ENCODE results near the gene FBXL20. TPM values are rescaled to one million over a fixed set of nuclear protein-coding genes. Genes with fewer than 3 reads are reported as not detected.

The FBXL20 gene
- polyA plus RNA-seq, 1 of the 3 experiments (the other 2 are of a cell fraction) = 2.2 TPM

GRCh38 chr17:39341541-39341940 is 59.9 kb downstream of the FBXL20 start:
- no peak overlapping the region for H3K4me3 ChIP-seq (ENCODE audit: low read depth in 2 of 2, low read length in 1 of 2)
- no peaks in the 10 kb centered on the region for H3K9me2 ChIP-seq
- H3K9ac ChIP-seq = no peak overlapping the region
- H2AFZ ChIP-seq (ENCODE audit: low read depth) = no peak overlapping the region
- no peaks in the 10 kb centered on the region for H4K20me1 ChIP-seq (ENCODE audit: insufficient read depth)
- no peak for DNase-seq
- no peaks in the 10 kb centered on the region for H3K9me3 ChIP-seq
- no peak overlapping the region for H3K4me2 ChIP-seq
- H3F3A ChIP-seq (replicated peaks; ENCODE audit: insufficient read depth) = peaks cover 6% of the 10 kb centered on the region
- peaks cover 4 to 11% of the 10 kb centered on the region in 2 experiments for H3K36me3 ChIP-seq (replicated peaks in 1 of 2; ENCODE audit: control insufficient read depth in 1 of 2, insufficient read depth in 2 of 2, low read length in 1 of 2)
- H3K4me1 ChIP-seq (ENCODE audit: control insufficient read depth in 1 of 2, insufficient read depth in 2 of 2, low read depth in 1 of 2, low read length in 1 of 2) = no peaks in the 10 kb centered on the region
- H3K79me2 ChIP-seq (ENCODE audit: insufficient read depth) = no peaks in the 10 kb centered on the region
- ChIA-PET POLR2A (no interaction called here), CTCF (interaction anchor here (1.1 kb wide), 1 partner anchor 11 kb away, joined by 3 read pairs; no protein-coding TSS in a partner anchor)
- no peak overlapping the region for H3K27ac ChIP-seq (ENCODE audit: low read depth in 2 of 2, low read length in 1 of 2)
- TF ChIP-seq USF2 (IDR thresholded peaks at IDR 0.05; ENCODE audit: borderline replicate concordance, low read depth, low read length) = no peak
- TF ChIP-seq EP300 (IDR thresholded peaks at IDR 0.05; ENCODE audit: borderline replicate concordance in 1 of 2, low read depth in 1 of 2, low read length in 1 of 2) = no peak
- no peak for TF ChIP-seq CHD2 (IDR thresholded peaks at IDR 0.05; ENCODE audit: low read length, partially characterized antibody)
- no peak for TF ChIP-seq MAX (IDR thresholded peaks at IDR 0.05; ENCODE audit: low read depth)
- no peak for TF ChIP-seq NFIC (IDR thresholded peaks at IDR 0.05; ENCODE audit: borderline replicate concordance)
- no peaks in the 10 kb centered on the region for H3K27me3 ChIP-seq (ENCODE audit: insufficient read depth)
- WGBS (ENCODE audit: low lambda C conversion rate) = 85% methylated on average over 3 of the region's 3 CpGs

GRCh38 chr17:39340731-39341130 is 60.7 kb downstream of the FBXL20 start:
- peaks cover 4 to 11% of the 10 kb centered on the region in 2 experiments for H3K36me3 ChIP-seq (replicated peaks in 1 of 2; ENCODE audit: control insufficient read depth in 1 of 2, insufficient read depth in 2 of 2, low read length in 1 of 2)
- H4K20me1 ChIP-seq (ENCODE audit: insufficient read depth) = no peaks in the 10 kb centered on the region
- no peak overlapping the region for H3K4me2 ChIP-seq
- no peaks in the 10 kb centered on the region for H3K9me2 ChIP-seq
- H3K27me3 ChIP-seq (ENCODE audit: insufficient read depth) = no peaks in the 10 kb centered on the region
- TF ChIP-seq EZH2phosphoT487 (IDR thresholded peaks at IDR 0.05; ENCODE audit: borderline replicate concordance, low read depth) (no peak), ZBTB33 (IDR thresholded peaks at IDR 0.05; ENCODE audit: borderline replicate concordance, low read depth) (no peak), NRF1 (IDR thresholded peaks at IDR 0.05; ENCODE audit: low read depth, low read length) (no peak), RXRA (IDR thresholded peaks at IDR 0.05; ENCODE audit: borderline replicate concordance, low read depth) (no peak), RAD21 (IDR thresholded peaks at IDR 0.05; ENCODE audit: low read length) (no peak), RCOR1 (IDR thresholded peaks at IDR 0.05; ENCODE audit: low read length) (no peak), CTCF (IDR thresholded peaks at IDR 0.05) (no peak), YY1 (IDR thresholded peaks at IDR 0.05; ENCODE audit: low read depth) (no peak), SMC3 (IDR thresholded peaks at IDR 0.05; ENCODE audit: low read depth, low read length) (no peak), GABPA (IDR thresholded peaks at IDR 0.05; ENCODE audit: low read depth) (no peak), GATA2 (CRISPR knock-in tag; IDR thresholded peaks at IDR 0.05) (no peak)
- no peak overlapping the region for H3K4me3 ChIP-seq (ENCODE audit: low read depth in 2 of 2, low read length in 1 of 2)
- H3K9ac ChIP-seq = no peak overlapping the region
- no peak overlapping the region for H2AFZ ChIP-seq (ENCODE audit: low read depth)
- H3F3A ChIP-seq (replicated peaks; ENCODE audit: insufficient read depth) = peaks cover 6% of the 10 kb centered on the region
- H3K9me3 ChIP-seq = no peaks in the 10 kb centered on the region
- ChIA-PET CTCF (interaction anchor here (1.1 kb wide), 1 partner anchor 12 kb away, joined by 3 read pairs; no protein-coding TSS in a partner anchor), POLR2A (no interaction called here)
- DNase-seq = no peak
- no peak overlapping the region for H3K27ac ChIP-seq (ENCODE audit: low read depth in 2 of 2, low read length in 1 of 2)
- H3K79me2 ChIP-seq (ENCODE audit: insufficient read depth) = no peaks in the 10 kb centered on the region
- H3K4me1 ChIP-seq (ENCODE audit: control insufficient read depth in 1 of 2, insufficient read depth in 2 of 2, low read depth in 1 of 2, low read length in 1 of 2) = no peaks in the 10 kb centered on the region

Measured in SK-N-SH (cell line).